NCI-H748 (cell line): ENCODE data around the gene MMEL1.

Source experiments
- DNase-seq: peaks from one replicate; lab custom pipeline; 2025; ENCODE audit not compliant: unreplicated experiment; lab: John Stamatoyannopoulos, UW

Gene MMEL1

DNA sequence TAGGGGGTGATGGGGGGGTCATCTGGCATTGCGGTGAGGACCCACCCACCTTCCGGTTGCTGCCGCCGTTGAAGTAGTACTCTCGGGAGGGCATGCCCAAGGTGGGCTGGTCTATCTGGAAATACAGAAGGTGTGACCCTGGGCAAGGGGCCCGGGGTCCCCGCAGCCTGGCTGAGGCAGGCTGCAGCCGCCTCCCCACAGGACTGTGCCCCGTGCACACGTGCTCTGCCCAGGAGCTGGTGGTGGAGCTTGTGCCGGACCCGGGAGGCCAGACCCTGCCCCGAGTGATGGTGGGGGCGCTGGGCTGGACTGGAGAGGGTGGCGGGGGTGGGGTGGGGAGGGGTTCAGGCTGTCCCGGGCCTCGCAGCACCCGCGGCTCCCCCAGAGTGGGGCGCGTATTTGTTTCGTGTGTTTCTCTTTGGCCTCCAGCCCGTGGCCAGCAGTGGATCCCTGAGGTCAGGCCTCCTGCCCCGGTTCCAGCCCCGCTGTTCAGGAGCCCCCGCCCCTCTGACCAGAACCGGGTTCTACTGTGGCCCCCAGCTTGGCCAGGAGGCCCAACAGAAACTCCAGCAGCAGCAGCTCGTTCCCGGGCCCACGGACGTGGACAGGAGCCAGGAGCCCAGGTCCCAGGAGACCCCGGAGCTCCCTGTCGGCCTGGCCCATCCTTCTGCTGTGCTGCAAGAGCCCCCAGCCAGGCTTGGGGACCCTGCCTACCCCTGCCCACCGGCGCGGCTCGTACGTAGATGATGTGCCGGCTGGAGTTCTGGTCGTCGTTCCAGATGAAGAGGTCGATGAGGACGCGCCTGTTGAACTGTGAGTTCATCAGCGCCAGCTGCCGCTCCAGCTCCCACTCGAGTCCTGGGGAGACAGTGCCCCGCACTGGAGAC lies 27.1 kb downstream of the MMEL1 start:
- DNase-seq, result no peak

DNA sequence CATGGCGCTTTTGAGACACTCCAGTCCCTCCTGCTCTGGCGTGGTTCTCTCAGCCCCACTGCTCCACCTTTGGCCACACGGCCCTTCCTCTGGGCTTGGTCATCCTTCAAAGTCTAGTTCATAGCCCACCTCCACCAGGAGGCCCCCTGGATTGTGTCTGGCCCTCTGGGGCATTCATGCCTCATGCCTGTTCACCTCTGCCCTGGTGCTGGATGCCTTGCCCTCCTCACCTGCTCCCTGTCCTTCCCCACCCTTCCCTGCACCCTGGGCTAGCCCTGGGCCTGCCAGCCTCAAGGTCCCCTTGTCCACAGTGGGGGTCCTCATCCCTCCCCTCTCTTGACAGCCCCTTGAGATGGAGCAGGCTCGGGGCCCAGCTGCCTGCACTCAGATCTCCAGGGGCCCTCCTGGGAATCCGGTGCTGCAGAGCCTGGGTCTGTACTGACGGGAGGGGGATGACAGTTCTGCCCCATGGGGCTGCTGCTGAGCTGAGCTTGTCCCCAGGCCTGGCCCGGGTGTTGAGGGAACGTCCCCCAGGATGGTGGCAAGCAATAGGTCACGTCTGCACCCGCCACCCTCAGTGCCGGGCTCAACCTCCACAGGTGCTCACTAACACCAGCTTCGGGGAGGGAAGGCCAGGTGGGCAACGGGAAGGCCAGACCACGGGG lies 27.8 kb downstream of the MMEL1 start:
- no peak for DNase-seq

DNA sequence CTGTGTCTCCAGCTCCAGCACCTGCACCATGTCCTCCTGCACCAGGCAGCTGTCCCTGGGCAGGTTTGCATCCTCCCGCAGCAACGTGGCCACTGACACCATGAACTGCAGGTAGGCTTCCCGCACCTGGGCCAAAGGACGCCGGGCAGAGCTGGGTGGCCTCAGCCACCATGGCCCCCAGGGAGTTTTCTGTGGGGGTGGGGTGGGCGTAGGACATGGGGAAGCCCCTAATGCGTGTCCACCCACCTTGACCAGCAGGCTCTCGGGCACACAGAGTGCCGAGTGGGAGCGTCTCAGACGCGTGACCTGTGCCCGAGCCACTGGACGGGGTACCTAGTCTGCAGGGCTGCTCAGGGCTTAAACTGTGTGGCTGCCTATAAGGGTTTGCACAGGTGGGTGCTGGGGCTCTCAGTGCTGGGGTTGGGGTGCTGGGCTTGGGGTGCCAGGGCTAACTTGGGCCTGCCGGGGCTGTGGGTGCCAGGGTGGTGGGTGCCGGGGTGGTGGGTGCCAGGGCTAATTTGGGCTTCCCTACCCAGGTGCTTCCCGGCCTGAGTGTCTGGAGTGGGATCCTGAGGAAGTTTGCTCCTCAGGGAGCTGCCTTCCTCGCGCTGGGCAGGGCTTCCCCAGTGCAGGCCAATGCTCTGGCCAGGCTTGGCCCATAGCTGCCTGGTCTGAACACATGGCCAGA lies 28.5 kb downstream of the MMEL1 start:
- no peak for DNase-seq

DNA sequence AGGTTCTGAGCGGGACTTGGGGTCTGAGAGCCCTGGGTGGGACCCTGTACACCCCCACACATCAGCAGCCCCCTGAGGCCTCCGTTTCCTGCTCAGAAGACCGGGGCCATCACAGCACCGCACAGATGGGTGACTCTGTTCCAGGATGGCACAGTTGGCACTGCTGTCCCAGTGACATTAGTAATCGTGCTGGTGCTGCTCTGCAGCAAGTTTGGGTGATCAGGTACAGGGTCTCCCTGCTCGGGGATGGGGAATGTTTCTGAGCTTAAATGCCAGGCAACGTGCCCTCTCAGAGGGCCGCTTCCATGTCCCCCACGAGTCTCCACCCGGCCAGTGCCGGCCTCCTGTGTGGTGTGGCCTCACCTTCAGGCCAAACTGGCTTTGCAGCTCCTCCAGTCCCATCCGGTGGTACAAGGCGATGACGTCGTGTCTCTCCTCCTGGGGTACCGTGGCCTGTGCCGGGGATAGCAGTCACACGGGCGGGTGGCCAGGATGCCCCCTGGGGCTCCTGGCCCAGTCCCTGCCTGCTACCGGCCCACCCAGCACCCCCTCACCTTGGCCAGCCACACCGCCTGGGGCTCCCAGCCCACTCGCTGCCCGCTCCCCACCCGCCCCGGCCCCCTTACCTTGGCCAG lies 29.2 kb downstream of the MMEL1 start:
- no peak for DNase-seq

DNA sequence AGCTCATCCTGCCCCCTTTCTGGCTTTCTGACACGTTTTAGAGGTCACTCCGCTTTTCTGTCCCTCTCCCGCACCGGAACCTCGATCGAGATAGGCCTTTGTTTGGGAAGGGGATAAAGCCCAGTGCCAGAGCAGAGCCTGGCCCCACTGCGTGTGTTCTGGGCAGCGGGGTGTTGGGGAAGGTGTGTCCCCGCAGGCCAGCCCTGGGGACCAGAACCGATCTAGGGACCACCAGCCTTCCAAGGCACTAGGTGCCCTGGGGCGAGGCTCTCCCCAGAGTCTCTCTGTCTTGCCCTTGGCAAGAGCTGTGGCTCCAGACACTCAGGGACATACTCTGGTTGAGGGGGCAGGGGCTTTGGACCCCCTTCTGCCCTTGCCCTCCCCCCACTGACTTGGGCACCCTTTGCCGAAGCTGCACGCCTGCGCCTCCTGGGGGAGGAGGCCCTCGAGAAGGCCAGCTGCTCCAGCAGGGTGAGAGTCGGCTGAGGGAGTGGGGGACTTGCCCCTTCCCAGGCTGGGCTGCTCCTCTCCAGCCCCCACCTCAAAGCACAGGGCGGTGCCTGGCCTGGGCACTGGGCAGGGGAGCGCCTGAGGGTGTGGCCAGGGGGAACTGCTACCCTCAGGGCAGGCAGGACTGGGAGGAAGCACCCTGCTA lies 29.8 kb downstream of the MMEL1 start:
- DNase-seq, result no peak

DNA sequence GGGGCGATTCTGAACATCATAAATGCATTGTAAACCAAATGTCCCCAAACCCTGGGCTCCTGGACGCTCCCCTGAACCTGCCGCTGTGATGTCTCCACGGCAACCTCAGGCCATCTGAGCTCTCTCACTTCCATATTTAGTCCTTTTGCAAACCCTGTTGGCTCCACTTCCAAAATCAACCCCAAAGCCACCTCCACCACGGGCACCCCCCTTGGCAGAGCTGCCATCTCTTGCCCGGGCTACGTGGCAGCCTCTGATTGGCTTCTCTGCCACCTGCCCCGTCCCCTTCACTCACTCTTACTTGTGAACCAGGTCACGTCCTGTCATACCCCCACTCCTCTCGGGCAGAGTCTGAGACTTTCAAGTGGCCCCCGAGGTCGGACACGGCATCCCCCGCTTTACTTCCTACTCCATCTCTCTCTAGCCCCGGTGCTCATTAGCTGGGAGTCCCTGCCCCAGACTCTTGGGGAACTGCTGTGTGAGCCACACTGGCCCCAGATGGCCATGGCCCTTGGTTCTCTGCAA lies 30.4 kb downstream of the MMEL1 start:
- DNase-seq, result no peak

DNA sequence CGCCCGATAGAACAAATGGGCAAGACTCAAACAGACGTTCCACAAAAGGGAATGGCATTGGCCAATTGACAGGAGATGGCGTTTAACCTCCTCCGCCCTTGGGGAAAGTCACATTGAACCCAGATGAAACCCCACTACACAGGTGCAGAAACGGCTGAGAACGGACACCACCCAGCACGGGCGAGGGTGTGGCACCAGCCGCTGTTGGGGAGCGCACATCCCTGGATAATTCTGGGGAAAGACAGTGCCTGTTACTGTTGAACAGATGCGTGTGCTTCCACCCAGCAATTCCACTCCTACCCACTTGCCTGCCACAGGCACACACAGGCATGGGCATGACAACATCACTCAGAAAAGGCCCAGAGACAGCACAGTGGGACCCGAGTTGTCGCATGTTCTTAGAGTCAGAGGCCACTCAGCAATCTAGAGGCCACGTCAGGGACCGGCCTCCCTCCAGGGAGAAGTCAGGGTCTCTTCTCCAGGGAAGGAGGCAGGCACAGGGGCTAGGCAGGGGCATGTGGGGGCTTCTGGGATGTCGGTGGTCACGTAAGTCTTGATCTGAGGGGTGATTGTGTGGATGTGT lies 31.0 kb downstream of the MMEL1 start:
- no peak for DNase-seq

DNA sequence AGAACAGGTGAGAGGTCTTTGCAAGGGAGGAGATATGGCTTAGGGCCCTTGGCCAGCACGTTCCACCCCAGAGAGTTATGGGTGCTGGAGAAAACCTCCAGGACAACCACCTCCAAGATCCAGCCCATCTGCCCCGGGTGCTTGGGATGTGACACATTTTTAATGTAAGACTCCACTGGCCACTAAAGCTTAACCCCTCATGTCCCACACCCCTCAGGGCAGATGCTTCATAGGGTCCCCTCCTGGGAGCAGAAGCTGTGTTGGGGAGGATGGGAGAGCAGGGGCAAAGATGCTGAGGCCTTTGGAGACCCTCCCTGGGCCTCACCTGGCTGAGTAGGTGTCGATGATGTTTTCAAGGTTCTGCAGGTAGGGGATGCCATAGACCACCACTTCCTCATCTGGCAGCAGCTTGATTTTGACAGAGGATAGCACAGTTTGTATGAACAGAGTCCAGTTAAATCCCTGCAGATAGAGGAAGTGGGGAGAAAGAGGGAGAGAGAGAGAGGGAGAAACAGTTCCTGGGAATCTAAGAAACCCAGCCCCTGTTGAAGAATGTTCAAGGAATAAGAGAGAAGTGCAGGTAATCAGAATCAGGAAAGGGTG lies 34.4 kb downstream of the MMEL1 start:
- DNase-seq, result no peak

DNA sequence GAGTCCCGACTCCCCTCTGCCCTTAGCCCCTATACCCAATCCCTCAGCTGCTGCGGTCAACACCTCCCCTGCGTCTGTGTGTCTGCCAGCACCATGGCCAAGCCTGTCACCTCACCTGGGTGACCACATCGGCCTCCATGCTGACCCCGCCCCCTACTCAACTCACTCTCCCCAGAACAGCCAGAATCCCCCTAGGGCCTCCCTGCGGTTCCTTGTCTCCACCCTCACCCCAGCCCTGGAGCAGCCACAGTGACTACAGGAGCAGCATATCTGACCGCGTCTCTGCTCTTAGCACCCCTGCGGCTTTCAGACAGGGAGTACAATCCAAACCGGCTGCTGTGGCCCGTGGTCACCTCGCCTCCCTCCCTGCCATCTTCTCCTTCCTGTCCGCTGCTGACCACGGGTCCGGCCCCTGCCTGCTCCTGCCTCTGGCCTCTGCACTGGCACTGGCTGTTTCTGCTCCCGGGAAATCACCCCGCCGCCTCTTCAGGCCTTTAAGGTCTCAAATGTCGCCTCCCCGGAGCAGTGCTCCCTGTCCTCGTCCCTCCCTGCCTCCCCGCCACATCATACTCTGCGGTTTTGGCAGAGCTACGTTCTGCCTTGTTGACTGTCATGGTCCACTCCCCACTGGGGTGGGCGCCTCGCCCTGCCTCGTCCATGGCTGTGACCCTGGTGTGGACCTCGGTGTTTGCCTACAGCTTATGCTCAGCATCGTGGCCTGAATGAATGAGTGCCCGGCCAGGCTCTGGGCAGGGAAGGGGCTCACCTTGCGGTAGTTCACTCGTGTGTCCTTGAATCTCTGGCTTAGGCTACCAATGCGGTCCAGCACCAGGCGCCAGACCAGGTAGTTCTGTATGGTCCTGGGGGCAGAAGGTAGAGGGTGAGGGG lies 35.1 kb downstream of the MMEL1 start:
- no peak for DNase-seq

DNA sequence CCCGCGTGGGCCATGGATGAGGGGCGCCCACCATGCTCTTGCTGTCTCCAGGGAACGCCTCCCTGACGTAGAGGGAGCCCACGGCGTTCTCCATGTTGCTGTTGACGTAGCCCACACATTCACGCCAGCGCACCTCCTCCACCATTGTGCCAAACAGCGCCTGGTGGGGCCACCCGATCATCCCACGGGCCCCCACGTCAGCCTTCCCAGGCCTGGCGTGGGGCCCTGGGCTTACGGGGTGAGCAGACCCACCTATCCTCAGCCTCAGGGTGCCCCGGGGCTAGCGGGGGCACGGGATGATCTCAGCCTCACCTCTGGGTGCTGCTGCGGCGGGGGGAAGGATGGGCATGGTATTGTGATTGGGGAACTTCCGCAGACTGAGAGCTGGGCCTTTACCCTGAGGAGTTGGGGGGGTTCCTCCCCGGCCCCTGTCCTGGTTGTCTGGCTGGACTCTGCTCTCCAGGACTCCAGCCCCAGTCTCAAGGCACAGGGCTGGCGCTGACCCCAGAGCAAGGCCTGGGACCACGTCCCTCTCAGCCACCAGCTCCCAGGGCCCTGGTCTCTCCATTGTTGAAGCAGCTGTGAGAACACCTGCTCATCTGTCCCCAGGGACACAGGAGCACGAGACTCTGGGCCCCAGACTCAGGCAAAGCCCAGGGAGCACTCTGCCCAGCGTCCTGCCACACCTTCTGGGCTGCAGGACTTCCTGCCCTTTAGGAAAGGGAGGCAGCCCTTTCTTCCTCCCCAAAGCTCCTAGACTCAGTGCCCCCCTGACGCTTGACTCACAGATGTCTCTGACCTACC lies 36.1 kb downstream of the MMEL1 start:
- DNase-seq, result no peak

DNA sequence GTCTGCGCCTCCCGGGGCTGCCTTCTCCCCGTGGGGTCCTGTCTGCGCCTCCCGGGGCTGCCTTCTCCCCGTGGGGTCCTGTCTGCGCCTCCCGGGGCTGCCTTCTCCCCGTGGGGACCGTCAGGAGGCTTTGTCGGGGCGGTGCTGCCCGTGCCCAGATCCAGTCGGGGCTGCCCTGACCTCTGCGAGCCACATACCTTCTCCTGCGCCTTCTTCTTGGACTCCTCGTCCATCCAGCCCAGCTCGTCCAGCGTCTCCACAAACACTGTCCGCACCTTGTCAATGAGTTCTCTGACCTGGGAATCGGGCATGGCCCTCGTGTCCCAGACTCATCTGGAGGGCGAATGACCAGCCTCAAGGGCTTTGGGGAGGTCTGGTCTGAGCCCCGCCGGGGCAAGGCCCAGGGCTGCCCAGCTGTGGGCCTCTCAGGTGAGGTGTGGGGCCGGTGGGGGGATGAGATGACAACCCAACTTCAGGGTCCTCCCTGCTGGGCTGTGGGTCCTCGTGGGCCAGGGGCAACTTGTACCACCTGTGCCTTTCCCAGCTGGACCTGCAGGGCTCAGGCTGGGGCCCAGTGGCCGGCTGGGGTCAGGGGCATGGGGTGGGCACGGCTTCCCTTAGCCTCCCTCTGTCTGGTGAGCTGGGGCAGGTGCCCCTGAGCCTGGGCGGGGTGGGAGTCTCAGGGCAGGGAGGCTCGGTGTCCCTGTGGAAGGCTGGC lies 36.8 kb downstream of the MMEL1 start:
- no peak for DNase-seq

DNA sequence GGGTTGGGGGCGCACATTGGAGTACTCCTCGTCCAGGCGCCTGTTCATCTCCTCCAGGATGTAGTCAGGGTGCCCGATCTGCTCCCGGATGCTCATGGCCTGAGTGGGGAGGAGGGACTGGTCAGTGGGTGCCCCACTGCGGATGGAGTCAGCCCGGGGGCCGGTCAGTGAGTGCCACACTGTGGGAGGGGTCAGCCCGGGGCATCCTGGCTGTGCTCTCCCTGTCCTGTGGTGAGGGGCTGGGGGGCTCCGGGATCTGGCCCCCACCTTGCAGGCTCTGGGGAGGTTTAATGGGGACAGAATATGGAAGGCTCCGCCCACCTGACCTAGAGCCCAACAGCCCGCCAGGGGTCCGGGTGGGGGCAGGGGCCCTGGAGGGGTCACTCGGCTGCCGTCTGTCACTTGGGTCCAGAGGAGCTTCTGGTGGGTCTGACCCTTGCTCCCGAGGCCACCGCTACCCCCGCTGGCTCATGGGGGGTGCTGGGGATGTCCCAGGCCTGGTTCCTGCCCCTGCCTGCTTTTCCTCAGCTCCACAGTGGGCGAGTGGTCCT lies 37.5 kb downstream of the MMEL1 start:
- no peak for DNase-seq

DNA sequence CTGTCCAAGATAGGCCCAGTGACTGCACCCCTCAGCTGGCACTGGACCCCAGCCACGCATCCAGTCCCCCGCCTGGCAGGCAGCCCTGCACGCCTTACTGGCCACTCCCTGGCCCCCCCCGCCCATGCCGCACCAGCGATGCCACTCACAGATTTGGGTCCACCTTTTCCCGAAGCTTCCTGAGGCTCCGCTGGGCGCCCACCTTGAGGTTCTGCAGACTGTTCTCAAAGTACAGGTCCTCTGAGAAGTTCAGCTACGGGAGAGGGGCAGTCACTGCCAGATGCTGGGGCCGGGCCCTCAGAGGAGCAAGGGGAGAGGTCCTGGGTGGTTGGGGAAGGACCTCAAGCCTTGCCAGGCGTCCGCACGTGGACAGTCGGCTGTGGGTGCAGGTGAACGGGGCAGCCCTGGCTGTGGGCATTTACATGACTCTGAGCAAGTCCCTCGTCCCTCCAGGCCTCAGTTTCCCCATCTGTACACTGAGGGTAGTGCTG lies 38.1 kb downstream of the MMEL1 start:
- DNase-seq, result no peak

DNA sequence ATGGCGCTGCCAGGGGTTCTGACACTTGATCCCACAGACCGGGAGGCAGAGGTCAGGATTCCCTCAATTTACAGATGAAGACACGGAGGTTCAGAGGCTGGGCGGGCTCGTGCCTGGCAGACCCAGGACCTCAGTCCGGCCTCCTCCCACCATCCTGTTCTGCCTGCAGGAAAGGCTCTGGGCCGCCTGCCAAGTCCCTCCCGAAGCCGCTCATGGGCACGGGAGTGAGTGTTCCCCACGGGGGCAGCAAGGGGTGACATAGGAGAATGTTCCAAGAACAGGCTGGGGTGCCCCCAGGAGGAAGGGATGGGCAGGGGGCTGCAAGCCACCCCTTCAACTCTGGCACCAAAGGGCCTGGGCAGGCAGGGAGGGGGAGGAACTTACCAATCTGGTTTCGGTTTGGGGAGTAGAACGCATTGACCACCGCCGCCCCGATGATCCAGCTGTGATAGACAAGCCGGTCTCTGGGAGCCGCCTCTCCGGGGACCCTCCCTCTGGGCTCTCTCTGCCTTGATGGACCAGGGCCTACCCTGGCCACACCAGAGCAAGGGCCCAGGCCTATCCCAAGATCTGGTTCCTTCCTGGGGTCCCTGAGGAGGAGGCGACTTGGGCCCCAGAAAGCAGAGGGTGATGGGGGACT lies 38.7 kb downstream of the MMEL1 start:
- peak; percentile 5 for DNase-seq

DNA sequence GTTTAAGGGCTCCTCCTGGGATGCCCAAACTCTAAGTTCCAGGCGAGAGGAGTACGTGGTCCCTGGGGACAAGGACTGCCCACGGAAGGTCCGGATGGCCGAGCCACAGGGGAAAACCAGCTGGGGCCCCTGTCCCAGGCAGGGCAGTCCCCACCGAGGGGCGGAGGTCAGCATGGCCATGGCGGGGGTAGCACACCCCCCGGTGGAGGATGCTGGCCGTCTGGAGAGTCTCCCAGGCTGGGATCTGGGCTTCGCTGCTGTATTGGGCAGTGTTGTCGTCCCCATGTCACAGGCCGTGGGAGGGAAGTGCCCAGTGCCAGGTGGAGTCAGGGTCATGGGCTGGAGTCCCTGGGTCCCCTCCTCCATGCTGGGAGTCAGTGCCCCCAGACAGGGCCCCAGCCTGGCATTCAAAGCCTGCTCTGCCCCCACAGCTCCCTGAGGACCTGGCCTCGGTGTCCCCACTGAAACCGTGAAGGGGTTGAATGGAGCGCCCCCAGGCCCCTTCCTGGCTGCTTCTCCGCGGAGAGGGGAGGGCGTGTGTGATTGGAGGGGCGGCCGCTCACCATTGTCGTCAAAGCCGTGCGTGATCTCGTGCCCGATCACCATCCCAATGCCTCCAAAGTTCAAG lies 39.5 kb downstream of the MMEL1 start:
- DNase-seq, result no peak

DNA sequence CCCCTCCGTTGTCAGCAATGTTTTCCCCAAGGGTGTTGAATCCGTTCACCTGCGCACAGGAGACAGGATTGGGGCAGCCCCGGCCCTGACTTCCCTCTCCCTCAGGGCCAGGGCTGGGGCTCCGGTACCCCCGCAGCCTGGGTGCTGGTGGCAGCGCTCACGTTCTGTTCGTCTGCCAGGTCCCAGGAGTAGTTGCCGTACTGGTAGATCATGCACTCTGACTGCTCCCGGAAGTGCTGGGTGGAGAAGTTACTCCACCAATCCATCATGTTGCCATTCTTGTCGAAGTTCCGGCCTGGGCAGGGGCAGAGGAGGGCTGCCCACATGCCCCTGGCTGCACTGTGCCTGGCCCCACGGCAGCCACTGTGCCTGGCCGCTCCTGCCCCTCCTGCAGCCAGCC lies 40.1 kb downstream of the MMEL1 start:
- no peak for DNase-seq
